Uterus (tissue), 4 donors: Measurements from ENCODE around the gene METTL26. TPM values are rescaled to one million over a fixed set of nuclear protein-coding genes. Genes with fewer than 3 reads are reported as not detected.

Source experiments
- DNase-seq, 2 donors: peaks; one replicate each; pipeline ENCODE4 v3.0.0-alpha.2; 2019 to 2020
- H3K27ac ChIP-seq, 2 donors: fragments of 200-600 bp; sonication (generic); 1 replicate in 1 of 2; 2 replicates in 1 of 2; pipeline ENCODE4 v1.5.1; 2016 to 2018
- H3K27me3 ChIP-seq, 2 donors: fragments of 200-600 bp; sonication (generic); one replicate each; pipeline ENCODE4 v1.5.1; 2018 to 2019; ENCODE audit warnings: control low read depth in 1 of 2
- H3K36me3 ChIP-seq, 2 donors: fragments of 200-600 bp; sonication (generic); one replicate each; pipeline ENCODE4 v1.5.1; 2019; ENCODE audit warnings: control low read depth in 1 of 2
- H3K4me1 ChIP-seq, 2 donors: fragments of 200-600 bp; sonication (generic); one replicate each; pipeline ENCODE4 v1.5.1; 2018 to 2019; ENCODE audit warnings: control low read depth in 1 of 2
- H3K4me3 ChIP-seq, 2 donors: fragments of 200-600 bp; sonication (generic); 1 replicate in 1 of 2; 2 replicates in 1 of 2; pipeline ENCODE4 v1.5.1; 2018 to 2019; ENCODE audit warnings: mild to moderate bottlenecking in 1 of 2
- H3K9me3 ChIP-seq, 2 donors: fragments of 200-600 bp; sonication (generic); one replicate each; pipeline ENCODE4 v1.5.1; 2019; ENCODE audit warnings: control low read depth in 1 of 2
- CTCF ChIP-seq, 4 experiments: fragments of 200-600 bp in 2 of 4; fragments of 450-650 bp in 2 of 4; sonication (generic) in 2 of 4; IDR thresholded peaks; one replicate each; pipeline ENCODE4 v1.5.1; 2016 to 2019; ENCODE audit warnings: antibody characterized with exemption in 4 of 4, mild to moderate bottlenecking in 2 of 4, moderate library complexity in 1 of 4
- POLR2A ChIP-seq, 2 donors: fragments of 450-650 bp; IDR thresholded peaks; one replicate each; pipeline ENCODE4 v1.6.1; 2016; ENCODE audit warnings: antibody characterized with exemption in 2 of 2, mild to moderate bottlenecking in 1 of 2, moderate library complexity in 1 of 2
- intact Hi-C: fragments of 100-400 bp; cut with DNase I; formaldehyde crosslinking; loops from one replicate; pipeline ENCODE4 v1.15.1; 2023; ENCODE audit warnings: low total_unique reads
- total RNA-seq, 4 donors: library from RNA; depleted of rRNA in 3 of 4; stranded (reverse); fragments of >200 nt in 3 of 4; gene quantifications; one replicate each; pipeline versions ENCODE4 v1.1.0 to v1.2.4, GENCODE V29; 2014 to 2023
- donor health status: DM: yes; HTN: yes; CAD: no.

Gene METTL26
- total RNA-seq, 4 donors from 2014 or later = 29.5 to 171 (median 97.1) TPM

DNA sequence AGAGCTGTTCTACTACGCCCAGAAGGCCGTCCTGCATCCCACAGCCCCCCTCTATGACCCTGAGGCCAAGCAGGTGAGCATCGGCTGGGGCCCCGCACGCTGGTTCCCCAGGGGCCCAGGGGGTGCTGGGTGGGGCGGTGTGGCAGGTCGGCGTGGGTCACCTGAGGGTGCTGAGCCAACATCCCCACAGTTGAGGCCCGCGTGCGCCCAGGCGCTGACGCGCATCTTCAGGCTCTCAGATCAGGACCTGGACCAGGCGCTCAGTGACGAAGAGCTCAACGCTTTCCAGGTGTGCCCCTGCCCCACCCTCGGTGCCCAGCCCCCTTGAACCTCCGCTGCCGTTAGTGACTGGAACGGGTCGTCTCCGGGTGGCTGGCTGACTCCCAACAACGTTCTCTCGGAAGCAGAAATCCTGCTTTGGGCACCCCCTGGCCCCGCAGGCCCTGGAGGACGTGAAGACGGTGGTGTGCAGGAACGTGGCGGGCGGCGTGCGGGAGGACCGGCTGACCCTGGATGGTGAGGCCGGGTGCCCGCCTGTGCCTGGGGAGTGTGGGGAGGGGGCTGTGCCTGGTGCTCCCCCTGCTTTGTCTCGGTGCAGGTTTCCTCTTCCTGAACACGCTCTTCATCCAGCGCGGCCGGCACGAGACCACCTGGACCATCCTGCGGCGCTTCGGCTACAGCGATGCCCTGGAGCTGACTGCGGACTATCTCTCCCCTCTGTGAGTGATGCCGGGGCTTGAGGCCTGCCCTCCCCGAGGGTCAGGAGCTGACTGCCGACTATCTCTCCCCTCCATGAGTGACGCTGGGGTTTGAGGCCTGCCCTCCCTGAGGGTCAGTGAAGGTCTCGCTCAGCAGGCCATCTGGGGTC is 34.6 kb upstream of the METTL26 start:
- Histone ChIP-seq H3K27ac (no peak overlapping the region), H3K4me1 (peaks cover 0 to 16% of the 10 kb centered on the region in 2 donors), H3K36me3 (no peaks in the 10 kb centered on the region), H3K27me3 (no peaks in the 10 kb centered on the region), H3K9me3 (no peaks in the 10 kb centered on the region), H3K4me3 (no peak overlapping the region)
- TF ChIP-seq CTCF (IDR thresholded peaks at IDR 0.05) (no peak), POLR2A (IDR thresholded peaks at IDR 0.05) (no peak)
- DNase-seq = no peak
- intact Hi-C loops = no loop called here

DNA sequence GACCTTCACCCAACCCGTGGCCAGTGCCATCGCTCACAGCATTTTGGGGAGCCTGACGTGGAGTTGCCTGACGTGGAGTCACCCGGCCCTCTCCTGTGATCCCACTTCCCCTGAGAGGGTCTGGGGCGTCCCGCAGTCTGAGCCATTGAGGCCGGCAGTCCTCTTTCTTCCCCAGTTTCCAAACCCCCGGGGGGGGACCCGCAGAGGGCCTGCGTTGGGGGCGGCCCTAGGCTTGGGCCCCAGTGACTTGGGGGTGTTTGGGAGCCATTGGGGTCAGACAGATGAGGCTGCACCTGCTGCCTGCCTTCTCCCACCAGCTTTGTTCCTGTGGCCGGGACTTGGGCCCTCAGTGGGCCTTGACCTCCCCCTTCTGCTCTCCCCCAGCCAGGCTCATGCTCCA is 33.6 kb upstream of the METTL26 start:
- intact Hi-C loops = loop anchor here (10.0 kb wide), 1 partner anchor 95 kb away; no protein-coding TSS in a partner anchor
- H3K36me3 ChIP-seq = no peaks in the 10 kb centered on the region

DNA sequence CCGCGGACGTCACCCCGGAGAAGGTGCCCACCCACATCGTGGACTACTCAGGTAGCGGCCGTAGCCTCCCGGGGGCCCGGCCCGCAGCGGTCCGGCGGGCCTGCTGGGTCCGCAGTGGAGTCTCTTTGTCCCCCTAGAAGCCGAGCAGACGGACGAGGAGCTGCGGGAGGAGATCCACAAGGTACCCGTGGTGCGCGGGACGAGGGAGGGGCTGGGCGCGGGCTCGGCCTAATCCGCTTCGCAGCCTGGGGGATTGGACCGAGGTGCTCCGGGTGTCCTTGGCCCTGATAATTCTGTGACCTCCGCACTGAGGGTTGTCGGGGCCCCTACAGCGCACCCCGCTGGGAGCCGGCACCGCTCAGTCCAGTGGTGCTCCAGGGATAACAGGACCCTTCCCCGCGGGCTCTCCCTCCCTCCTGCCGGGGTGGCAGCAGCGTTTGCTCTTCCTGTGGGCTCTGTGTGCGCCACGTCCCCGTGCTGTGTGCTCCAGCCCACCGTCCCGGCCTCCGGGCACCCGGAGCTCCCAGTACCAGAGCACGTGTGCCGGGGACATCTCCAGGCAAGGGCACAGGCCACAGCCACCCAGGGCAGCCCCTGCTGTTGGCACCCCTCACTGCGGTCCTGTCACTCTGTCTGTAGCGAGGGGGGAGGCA is 32.5 kb upstream of the METTL26 start:
- Histone ChIP-seq H3K4me1 (peaks cover 0 to 8% of the 10 kb centered on the region in 2 donors), H3K36me3 (no peaks in the 10 kb centered on the region), H3K27ac (peak overlapping the region; percentile 85 to 89), H3K27me3 (no peaks in the 10 kb centered on the region), H3K4me3 (peak overlapping the region; percentile 81 to 88), H3K9me3 (no peaks in the 10 kb centered on the region)
- intact Hi-C loops = loop anchor here (10.0 kb wide), 1 partner anchor 94 kb away; no protein-coding TSS in a partner anchor
- DNase-seq = no peak
- no peak for TF ChIP-seq CTCF (IDR thresholded peaks at IDR 0.05)
- no peak for TF ChIP-seq POLR2A (IDR thresholded peaks at IDR 0.05)

More for the DNA sequence above, 33.6 kb upstream of the METTL26 start:
- Histone ChIP-seq H3K27ac (no peak overlapping the region), H3K9me3 (no peaks in the 10 kb centered on the region), H3K4me1 (peaks cover 0 to 8% of the 10 kb centered on the region in 2 donors), H3K27me3 (no peaks in the 10 kb centered on the region), H3K4me3 (no peak overlapping the region)
- DNase-seq = no peak
- TF ChIP-seq CTCF (IDR thresholded peaks at IDR 0.05) (no peak), POLR2A (IDR thresholded peaks at IDR 0.05) (no peak)

- H3K4me1 ChIP-seq = peaks cover 0 to 8% of the 10 kb centered on the region in 2 donors
- peak; percentile 89 to 93 for DNase-seq
- H3K4me3 ChIP-seq = peak within 1 kb of the TSS; percentile 81 to 88
- H3K27ac ChIP-seq = peak within 1 kb of the TSS; percentile 85 to 89
- H3K9me3 ChIP-seq = no peaks in the 10 kb centered on the region
- intact Hi-C loops = loop anchor here (10.0 kb wide), 1 partner anchor 93 kb away; no protein-coding TSS in a partner anchor
- H3K27me3 ChIP-seq = no peaks in the 10 kb centered on the region
- peak; percentile 74 to 99 (median 96) for TF ChIP-seq CTCF (IDR thresholded peaks at IDR 0.05)
- TF ChIP-seq POLR2A (IDR thresholded peaks at IDR 0.05) = peak; percentile 46 to 71
- H3K36me3 ChIP-seq = no peaks in the 10 kb centered on the region
Measured at GRCh38 chr16:667780-668518, 31.8 kb upstream of the METTL26 start, which contains the start of gene RHOT2. Gene RHOT2 (plus strand): TSS chr16:668132. CDS start chr16:668200, 68 bp downstream.
